K562 (cell line): ENCODE data around the gene ADAMTS1. TPM values are rescaled to one million over a fixed set of nuclear protein-coding genes. Genes with fewer than 3 reads are reported as not detected.

Source experiments
- ATAC-seq: fragments of 200-7000 bp; cut with Tn5 transposase; 3 replicates; pipeline ENCODE4 v1.9.1; 2020; ENCODE audit warnings: moderate library complexity
- BruUV-seq: library from RNA; stranded (reverse); fragments of 400-500 nt; replicated peaks from 2 replicates; lab custom pipeline; 2021; lab: Mats Ljungman, UMichigan
- CTCF ChIA-PET: fragments of 300-600 bp; formaldehyde crosslinking; extraction: SDS; loops from one replicate; lab custom pipeline; 2021; ENCODE audit warnings: low intra/inter-chr PET ratio; lab: Yijun Ruan, JAX
- POLR2A ChIA-PET: fragments of 300-600, 350-650 bp; sonication (Branson Sonifier 250); formaldehyde crosslinking; extraction: SDS; loops from one replicate; lab custom pipeline; 2021; ENCODE audit warnings: antibody characterized with exemption, inconsistent platforms; lab: Yijun Ruan, JAX
- DNase-seq, 4 experiments: peaks; one replicate each; pipeline versions ENCODE4 v3.0.0 to v3.0.0-alpha.2; 2011 to 2018; ENCODE audit warnings: low spot score in 3 of 4, mixed read lengths in 3 of 4; ENCODE audit errors: extremely low read depth in 1 of 4
- FAIRE-seq: peaks from 2 replicates; lab custom pipeline; 2011; peaks lifted over from hg19 to GRCh38; lab: Jason Lieb, UNC
- H2AFZ ChIP-seq: 2 replicates; pipeline ENCODE4 v1.6.0; 2011; ENCODE audit warnings: low read depth, low read length, control low read depth, inconsistent platforms
- H3K27ac ChIP-seq: fragments of 200-600 bp; 3 replicates; pipeline ENCODE4 v1.8.0; 2011; ENCODE audit warnings: low read depth, mild to moderate bottlenecking, control low read depth, inconsistent platforms, low read length, moderate library complexity, mixed read lengths; ENCODE audit errors: extremely low read depth
- H3K27me3 ChIP-seq, 2 experiments: fragments of 300-600 bp in 1 of 2; 2 replicates in 1 of 2; 3 replicates in 1 of 2; pipeline versions ENCODE4 v1.6.0 to v1.8.0; 2011; ENCODE audit warnings: inconsistent platforms in 2 of 2, low read length in 2 of 2, mild to moderate bottlenecking in 1 of 2, mixed read lengths in 1 of 2, moderate library complexity in 1 of 2; ENCODE audit not compliant: control insufficient read depth in 2 of 2, insufficient read depth in 2 of 2
- H3K36me3 ChIP-seq: fragments of 300-600 bp; 3 replicates; pipeline ENCODE4 v1.8.0; 2011; ENCODE audit warnings: mild to moderate bottlenecking, low read length, inconsistent platforms; ENCODE audit not compliant: control insufficient read depth, insufficient read depth
- H3K4me1 ChIP-seq, 2 experiments: fragments of 200-600 bp in 1 of 2; replicated peaks in 1 of 2; 2 replicates in 1 of 2; 3 replicates in 1 of 2; pipeline versions ENCODE4 v1.5.1 to v1.8.0; 2011; ENCODE audit warnings: inconsistent platforms in 2 of 2, low read length in 2 of 2, mild to moderate bottlenecking in 1 of 2, mixed read lengths in 1 of 2, moderate library complexity in 1 of 2; ENCODE audit not compliant: control insufficient read depth in 2 of 2, insufficient read depth in 2 of 2
- H3K4me2 ChIP-seq: 2 replicates; pipeline ENCODE4 v1.6.1; 2011; ENCODE audit warnings: low read length, control low read depth, inconsistent platforms, mixed read lengths; ENCODE audit not compliant: insufficient read depth
- H3K4me3 ChIP-seq: fragments of 200-600 bp; sonication (generic), shearing (Covaris generic); 2 replicates; pipeline ENCODE4 v1.5.1; 2016; ENCODE audit warnings: control low read depth, inconsistent platforms
- H3K79me2 ChIP-seq: fragments of 200-600 bp; 3 replicates; pipeline ENCODE4 v1.8.0; 2011; ENCODE audit warnings: low read length, inconsistent platforms; ENCODE audit not compliant: control insufficient read depth, insufficient read depth
- H3K9ac ChIP-seq, 2 experiments: 2 replicates each; pipeline versions ENCODE4 v1.6.0 to v1.6.1; 2011; ENCODE audit warnings: low read depth in 2 of 2, low read length in 2 of 2, control low read depth in 1 of 2, inconsistent platforms in 1 of 2, mild to moderate bottlenecking in 1 of 2, mixed read lengths in 1 of 2; ENCODE audit not compliant: insufficient read depth in 1 of 2
- H3K9me1 ChIP-seq: one replicate; pipeline ENCODE4 v1.6.0; 2011; ENCODE audit warnings: inconsistent platforms, mild to moderate bottlenecking, low read length, moderate library complexity; ENCODE audit not compliant: control insufficient read depth, insufficient read depth
- H3K9me3 ChIP-seq: replicated peaks from 2 replicates; pipeline ENCODE4 v1.5.1; 2011; ENCODE audit warnings: low read depth, low read length, inconsistent platforms; ENCODE audit not compliant: control insufficient read depth, insufficient read depth
- H4K20me1 ChIP-seq: replicated peaks from 2 replicates; pipeline ENCODE4 v1.6.1; 2011; ENCODE audit warnings: low read length, inconsistent platforms, mixed read lengths; ENCODE audit not compliant: control insufficient read depth, insufficient read depth
- CREB1 ChIP-seq, 2 experiments: sonication (generic) in 1 of 2; formaldehyde crosslinking in 1 of 2; IDR thresholded peaks; 2 replicates each; pipeline versions ENCODE4 v1.6.1 to v1.8.0; 2012 to 2022; ENCODE audit warnings: inconsistent platforms in 1 of 2, mild to moderate bottlenecking in 1 of 2, missing genetic modification reagents in 1 of 2, moderate library complexity in 1 of 2
- FUS ChIP-seq: fragments of 200-400 bp; formaldehyde crosslinking; optimal IDR thresholded peaks from 2 replicates; pipeline ENCODE3; 2017; ENCODE audit warnings: low read depth, low read length
- MYNN ChIP-seq, 2 experiments: sonication (generic); formaldehyde crosslinking in 1 of 2; IDR thresholded peaks; 2 replicates each; pipeline versions ENCODE4 v1.5.0 to v1.6.1; 2016 to 2020; ENCODE audit warnings: antibody characterized with exemption in 1 of 2, missing genetic modification reagents in 1 of 2
- PPARD ChIP-seq: fragments of 250-450 bp; sonication (Bioruptor Pico); IDR thresholded peaks from 2 replicates; pipeline ENCODE4 v1.8.0; 2022; ENCODE audit warnings: inconsistent platforms, mild to moderate bottlenecking, moderate library complexity
- TEAD4 ChIP-seq, 2 experiments: sonication (generic) in 1 of 2; formaldehyde crosslinking in 1 of 2; IDR thresholded peaks; 2 replicates each; pipeline versions ENCODE4 v1.6.1 to v1.8.0; 2012 to 2022; ENCODE audit warnings: borderline replicate concordance in 1 of 2, inconsistent platforms in 1 of 2, low read length in 1 of 2, mild to moderate bottlenecking in 1 of 2, missing genetic modification reagents in 1 of 2
- TFAM ChIP-seq: fragments of 250-450 bp; sonication (Bioruptor Pico); conservative IDR thresholded peaks from 2 replicates; pipeline ENCODE4 v1.5.0; 2021; ENCODE audit warnings: mild to moderate bottlenecking, moderate library complexity
- ZBTB1 ChIP-seq: sonication (generic); formaldehyde crosslinking; IDR thresholded peaks from 2 replicates; pipeline ENCODE4 v1.8.1; 2023; ENCODE audit warnings: missing genetic modification reagents, low read depth, mild to moderate bottlenecking, borderline replicate concordance
- ZKSCAN1 ChIP-seq: fragments of 150-350 bp; IDR thresholded peaks from 2 replicates; pipeline ENCODE4 v1.6.1; 2016; ENCODE audit warnings: low read depth, low read length
- ZNF354B ChIP-seq: fragments of 250-450 bp; sonication (Bioruptor Pico); IDR thresholded peaks from 2 replicates; pipeline ENCODE4 v1.4.0; 2020
- ZNF592 ChIP-seq: fragments of 450-650 bp; IDR thresholded peaks from 2 replicates; pipeline ENCODE4 v1.6.1; 2017; ENCODE audit warnings: antibody characterized with exemption, mild to moderate bottlenecking
- ZNF699 ChIP-seq: fragments of 250-450 bp; sonication (Bioruptor Pico); IDR thresholded peaks from 2 replicates; pipeline ENCODE4 v1.8.0; 2021; ENCODE audit warnings: mild to moderate bottlenecking, moderate library complexity; ENCODE audit not compliant: insufficient replicate concordance
- WGBS: fragments of 100-300 bp; shearing (Covaris generic); methylation state at CpG from one replicate; pipeline ENCODE4 v1.1.6; 2016; ENCODE audit warnings: low coverage, mixed read lengths; ENCODE audit not compliant: insufficient coverage; ENCODE audit errors: missing lambda C conversion rate; 5-methylcytosine and 5-hydroxymethylcytosine counted together
- in situ Hi-C: fragments of 300-500 bp; cut with MboI; formaldehyde crosslinking; loops from 4 replicates; pipeline ENCODE4 v1.15.0; 2018; ENCODE audit warnings: inconsistent platforms, mixed read lengths
- intact Hi-C: fragments of 100-400 bp; cut with micrococcal nuclease; formaldehyde crosslinking; loops from 2 replicates; pipeline ENCODE4 v1.14.2; 2022
- polyA plus RNA-seq, 8 experiments: library from polyadenylated mRNA; depleted of rRNA in 4 of 8; stranded (reverse) in 5 of 8; unstranded in 3 of 8; fragments of >200 nt; fragmentation: Nextera tagmentation in 2 of 8; fragmentation: Illumina TruSeq in 1 of 8; extraction: Ambion mirVana in 2 of 8; extraction: Trizol in 1 of 8; gene quantifications; 2 replicates each; pipeline versions ENCODE4 v1.2.1 to v1.2.3, GENCODE V29; 2011 to 2014; ENCODE audit warnings: inconsistent platforms in 1 of 8, missing spikeins in 1 of 8
- total RNA-seq, 7 experiments: library from RNA; depleted of rRNA in 6 of 7; stranded (reverse); fragments of >200 nt in 6 of 7; fragmentation: Illumina TruSeq in 2 of 7; extraction: Trizol in 2 of 7; gene quantifications; 2 replicates each; pipeline versions ENCODE4 v1.2.1 to v1.2.3, GENCODE V29; 2011 to 2021; ENCODE audit warnings: low replicate concordance in 1 of 7
- TF ChIP-seq, protein P1 (sequence below): IDR thresholded peaks from 2 replicates; pipeline ENCODE4 v1.6.1; 2011; ENCODE audit warnings: borderline replicate concordance, low read depth, mild to moderate bottlenecking, moderate library complexity, low read length; ENCODE audit not compliant: insufficient read depth, poor library complexity, severe bottlenecking
- TF ChIP-seq, protein P2 (sequence below): sonication (generic); formaldehyde crosslinking; IDR thresholded peaks from 2 replicates; pipeline ENCODE4 v1.4.0; 2020; ENCODE audit warnings: mild to moderate bottlenecking, missing genetic modification reagents

The ADAMTS1 gene
- total and polyA plus RNA-seq, 9 of the 15 experiments (the other 6 are each of a cell fraction or from before 2014, with no cell fraction given), result 0.01 to 0.58 TPM; not detected in 7

DNA sequence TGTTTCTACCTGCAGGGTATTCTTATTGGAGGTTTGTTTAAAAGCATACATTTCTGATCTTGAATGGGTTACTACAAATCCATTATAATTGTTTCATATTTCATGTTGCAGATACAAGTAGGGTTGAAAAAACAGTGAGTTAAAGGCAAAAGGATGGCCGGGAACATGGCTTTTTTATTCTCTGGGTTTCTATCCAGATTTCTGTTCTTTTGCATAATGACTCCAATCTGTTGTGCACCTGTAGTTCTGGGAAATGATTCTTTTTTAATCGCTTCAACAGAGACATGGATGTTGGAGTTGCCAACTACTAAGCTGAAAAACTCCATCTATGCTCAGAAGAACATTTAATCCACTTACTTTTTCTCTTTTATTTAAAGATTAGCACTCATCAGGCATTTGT is 2.7 kb upstream of the ADAMTS1 start:
- Histone ChIP-seq H3K79me2 (no peaks in the 10 kb centered on the region), H3K4me3 (no peak overlapping the region), H3K9ac (no peak overlapping the region), H2AFZ (no peak overlapping the region), H4K20me1 (no peaks in the 10 kb centered on the region), H3K9me3 (no peaks in the 10 kb centered on the region), H3K9me1 (no peaks in the 10 kb centered on the region), H3K4me1 (no peaks in the 10 kb centered on the region; a peak in 1 of 5 replicates), H3K27ac (no peak overlapping the region), H3K36me3 (no peaks in the 10 kb centered on the region), H3K4me2 (no peak overlapping the region), H3K27me3 (no peaks in the 10 kb centered on the region)
- FAIRE-seq (no peak), DNase-seq (no peak), ATAC-seq (no peak)
- POLR2A ChIA-PET, result no interaction called here
- intact Hi-C loops (loop anchor here (5.0 kb wide), 1 partner anchor 954 kb away; no protein-coding TSS in a partner anchor), in situ Hi-C loops (loop anchor here (5.0 kb wide), 2 partner anchors 854 to 1899 kb away; no protein-coding TSS in a partner anchor)
- CTCF ChIA-PET, result no interaction called here
- WGBS, result 0% methylated on average over 2 of the region's 2 CpGs
- BruUV-seq, result no TSS peak
- TF ChIP-seq, protein P1, sequence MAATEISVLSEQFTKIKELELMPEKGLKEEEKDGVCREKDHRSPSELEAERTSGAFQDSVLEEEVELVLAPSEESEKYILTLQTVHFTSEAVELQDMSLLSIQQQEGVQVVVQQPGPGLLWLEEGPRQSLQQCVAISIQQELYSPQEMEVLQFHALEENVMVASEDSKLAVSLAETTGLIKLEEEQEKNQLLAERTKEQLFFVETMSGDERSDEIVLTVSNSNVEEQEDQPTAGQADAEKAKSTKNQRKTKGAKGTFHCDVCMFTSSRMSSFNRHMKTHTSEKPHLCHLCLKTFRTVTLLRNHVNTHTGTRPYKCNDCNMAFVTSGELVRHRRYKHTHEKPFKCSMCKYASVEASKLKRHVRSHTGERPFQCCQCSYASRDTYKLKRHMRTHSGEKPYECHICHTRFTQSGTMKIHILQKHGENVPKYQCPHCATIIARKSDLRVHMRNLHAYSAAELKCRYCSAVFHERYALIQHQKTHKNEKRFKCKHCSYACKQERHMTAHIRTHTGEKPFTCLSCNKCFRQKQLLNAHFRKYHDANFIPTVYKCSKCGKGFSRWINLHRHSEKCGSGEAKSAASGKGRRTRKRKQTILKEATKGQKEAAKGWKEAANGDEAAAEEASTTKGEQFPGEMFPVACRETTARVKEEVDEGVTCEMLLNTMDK, result no peak
- TF ChIP-seq ZKSCAN1 (no peak), ZNF592 (no peak), PPARD (CRISPR knock-in tag) (no peak), TEAD4 (IDR thresholded peaks at IDR 0.05; ENCODE audit: low read length) (no peak), TEAD4 (CRISPR knock-in tag; IDR thresholded peaks at IDR 0.05; ENCODE audit: borderline replicate concordance) (no peak), MYNN (IDR thresholded peaks at IDR 0.05) (no peak), MYNN (CRISPR knock-in tag; IDR thresholded peaks at IDR 0.05) (no peak), CREB1 (IDR thresholded peaks at IDR 0.05) (no peak), CREB1 (CRISPR knock-in tag; IDR thresholded peaks at IDR 0.05) (no peak), ZNF699 (CRISPR knock-in tag) (no peak), ZBTB1 (CRISPR knock-in tag) (no peak), TFAM (CRISPR knock-in tag) (no peak), FUS (no peak), ZNF354B (CRISPR knock-in tag) (no peak)
- TF ChIP-seq, protein P2, sequence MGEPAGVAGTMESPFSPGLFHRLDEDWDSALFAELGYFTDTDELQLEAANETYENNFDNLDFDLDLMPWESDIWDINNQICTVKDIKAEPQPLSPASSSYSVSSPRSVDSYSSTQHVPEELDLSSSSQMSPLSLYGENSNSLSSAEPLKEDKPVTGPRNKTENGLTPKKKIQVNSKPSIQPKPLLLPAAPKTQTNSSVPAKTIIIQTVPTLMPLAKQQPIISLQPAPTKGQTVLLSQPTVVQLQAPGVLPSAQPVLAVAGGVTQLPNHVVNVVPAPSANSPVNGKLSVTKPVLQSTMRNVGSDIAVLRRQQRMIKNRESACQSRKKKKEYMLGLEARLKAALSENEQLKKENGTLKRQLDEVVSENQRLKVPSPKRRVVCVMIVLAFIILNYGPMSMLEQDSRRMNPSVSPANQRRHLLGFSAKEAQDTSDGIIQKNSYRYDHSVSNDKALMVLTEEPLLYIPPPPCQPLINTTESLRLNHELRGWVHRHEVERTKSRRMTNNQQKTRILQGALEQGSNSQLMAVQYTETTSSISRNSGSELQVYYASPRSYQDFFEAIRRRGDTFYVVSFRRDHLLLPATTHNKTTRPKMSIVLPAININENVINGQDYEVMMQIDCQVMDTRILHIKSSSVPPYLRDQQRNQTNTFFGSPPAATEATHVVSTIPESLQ (CRISPR knock-in tag), result no peak
